GM18909 (cell line): ENCODE results near the gene DALRD3.

Source experiments
- ATAC-seq: cut with Tn5 transposase; IDR thresholded peaks from one replicate; pipeline ENCODE4 v1.9.1; 2021; ENCODE audit warnings: mild to moderate bottlenecking; ENCODE audit not compliant: unreplicated experiment, poor library complexity

The DALRD3 gene

DNA sequence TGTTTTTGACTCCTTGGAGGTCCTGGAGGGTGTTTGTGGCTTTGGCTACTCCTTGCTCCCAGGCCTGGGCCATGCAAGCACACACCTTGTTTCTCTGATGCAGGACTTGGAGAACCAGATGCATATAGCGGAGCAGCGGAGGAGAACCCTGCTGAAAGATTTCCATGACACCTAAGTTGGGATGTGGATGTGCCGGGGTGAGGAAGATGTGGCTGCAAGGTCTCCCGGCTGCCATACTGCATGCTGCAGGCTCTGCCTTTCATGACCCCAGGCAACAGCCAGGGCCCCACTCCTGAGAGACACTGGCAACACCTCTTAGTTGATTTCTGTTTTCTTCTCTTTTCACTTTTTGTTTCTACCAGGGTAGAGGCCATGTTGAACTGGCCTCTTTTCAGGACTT, 35.3 kb downstream of the DALRD3 start:
- ATAC-seq, result no peak

- no peak for ATAC-seq
These were observed 35.7 kb downstream of the DALRD3 start for GRCh38 chr3:48982686-48983085.

DNA sequence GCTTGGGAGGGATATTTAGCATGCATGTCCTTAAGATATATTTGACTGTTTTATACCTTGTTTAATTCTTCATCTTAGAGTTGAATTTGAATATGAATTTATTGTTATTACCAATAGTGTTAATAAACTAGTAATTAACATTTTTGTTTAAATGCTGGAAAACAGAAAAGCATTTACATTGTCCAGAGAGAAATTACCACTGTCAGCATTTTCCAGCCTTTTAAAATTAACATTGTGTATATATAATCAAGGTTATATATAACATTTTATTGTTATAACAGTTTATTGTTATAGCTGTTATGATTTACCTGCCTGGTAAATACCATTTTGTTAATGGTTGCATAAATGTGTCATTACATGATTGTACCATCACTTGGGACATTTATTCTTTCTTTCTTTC, 36.4 kb downstream of the DALRD3 start:
- no peak for ATAC-seq

DNA sequence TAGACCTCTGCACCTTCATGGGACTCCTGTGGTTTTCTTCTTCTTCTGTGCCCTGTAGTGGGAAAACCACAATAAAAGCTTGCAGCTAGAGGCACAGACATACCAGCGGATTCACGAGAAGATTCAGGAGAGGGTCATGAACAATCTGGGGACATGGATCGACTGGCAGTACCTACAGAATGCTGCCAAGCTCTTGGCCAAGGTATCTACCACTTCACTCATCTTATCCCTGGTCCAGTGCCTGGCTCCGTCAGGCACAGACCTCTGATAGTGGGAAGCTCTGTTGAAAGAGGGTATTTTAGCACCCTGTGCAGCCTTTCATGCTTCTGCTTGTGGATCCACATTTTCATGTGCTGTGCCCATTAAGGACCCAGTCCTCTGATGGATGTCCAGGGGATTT, 38.1 kb downstream of the DALRD3 start:
- no peak for ATAC-seq

- no peak for ATAC-seq
These were observed 38.9 kb downstream of the DALRD3 start for GRCh38 chr3:48979451-48979850.

- no peak for ATAC-seq
These were observed 44.1 kb downstream of the DALRD3 start for GRCh38 chr3:48974076-48974864.

DNA sequence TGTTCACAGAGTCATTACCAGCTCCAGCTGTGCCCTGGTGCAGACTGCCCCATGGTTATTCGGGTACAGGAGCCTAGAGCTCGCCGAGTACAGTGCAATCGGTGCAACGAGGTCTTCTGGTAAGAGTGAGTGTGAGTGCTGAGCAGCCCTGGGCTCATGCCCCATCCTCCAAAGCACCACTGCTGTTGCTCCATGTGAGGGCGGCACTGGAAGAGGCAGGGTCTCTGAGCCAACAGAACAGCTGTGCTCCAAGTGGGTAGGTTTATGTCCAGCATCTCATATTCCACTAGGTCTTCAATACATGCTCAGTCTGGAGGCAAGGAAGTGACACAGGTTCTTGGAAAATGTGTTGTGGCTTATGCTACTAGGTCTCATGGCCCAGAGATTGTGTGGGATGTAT, 47.8 kb downstream of the DALRD3 start:
- no peak for ATAC-seq

DNA sequence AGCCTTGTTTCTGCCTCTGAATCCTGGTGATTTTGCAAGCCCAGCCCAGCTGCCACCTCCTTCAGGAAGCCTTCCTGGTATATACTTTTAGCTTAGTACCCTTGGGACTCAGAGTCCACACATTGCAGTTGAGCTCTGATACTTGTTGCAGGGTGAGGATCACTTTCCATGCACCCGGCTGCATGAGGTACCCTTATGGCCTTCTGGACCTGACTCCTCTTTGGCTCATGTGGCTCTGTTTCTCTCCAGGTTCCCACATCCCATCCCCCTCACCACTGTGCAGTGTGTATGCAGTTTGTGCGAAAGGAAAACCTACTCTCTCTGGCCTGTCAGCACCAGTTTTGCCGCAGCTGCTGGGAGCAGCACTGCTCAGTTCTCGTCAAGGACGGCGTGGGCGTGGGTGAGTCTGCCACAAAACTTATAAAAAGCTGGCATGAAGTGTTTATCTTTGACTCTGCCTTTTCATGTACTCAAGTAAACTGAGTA, 51.5 kb downstream of the DALRD3 start:
- ATAC-seq, result no peak

GRCh38 chr3:48966367-48966766, 52.0 kb downstream of the DALRD3 start:
- no peak for ATAC-seq
